ENCODE data around the gene ACACA. TPM values are rescaled to one million over a fixed set of nuclear protein-coding genes. Genes with fewer than 3 reads are reported as not detected.
A peak's percentile ranks its signal among the peaks of the same experiment; 100 is the strongest.
"Not testable (repeated sequence)": the region's sequence is repeated elsewhere in the genome, so short reads cannot be mapped to it uniquely, and the experiment has no call there.

ACACA gene
- polyA plus RNA-seq (2011; rRNA removed) (26.9 and 32.4 TPM in 2 replicates), polyA minus RNA-seq (2011; rRNA and poly(A)+ RNA removed) (58.8 and 77.3 TPM in 2 replicates)

GRCh38 chr17:37406635-37407461 is at the start of gene ACACA, which contains the start of gene TADA2A:
ACACA (minus strand) TSS chr17:37406836; CDS start chr17:37406299, 537 bp downstream.
TADA2A (plus strand) TSS chr17:37406886; CDS start chr17:37411366, 4,480 bp downstream.
- TF ChIP-seq CTCF (IDR thresholded peaks at IDR 0.05; ENCODE audit: insufficient read depth, low read depth, low read length), result peak; percentile 5; the same call in 1 of the 2 replicates
- H3K27me3 ChIP-seq (ENCODE audit: control insufficient read depth, insufficient read depth, low read length), result no peaks in the 10 kb centered on the region
- ChIA-PET CTCF (interaction anchor here (0.6 to 0.7 kb wide), 2 partner anchors 13 to 1324 kb away, joined by 3 to 5 read pairs; no protein-coding TSS in a partner anchor), POLR2A (interaction anchor here (0.6 to 0.7 kb wide), 2 partner anchors 13 to 107 kb away, joined by 3 to 6 read pairs; no protein-coding TSS in a partner anchor)
- DNase-seq (ENCODE audit: low read depth), result no peak
- H3K4me3 ChIP-seq (ENCODE audit: low read depth, low read length), result peak within 1 kb of the TSS; percentile 93
- peaks cover 4% of the 10 kb centered on the region for H3K36me3 ChIP-seq (ENCODE audit: control insufficient read depth, insufficient read depth, low read length)

DNA sequence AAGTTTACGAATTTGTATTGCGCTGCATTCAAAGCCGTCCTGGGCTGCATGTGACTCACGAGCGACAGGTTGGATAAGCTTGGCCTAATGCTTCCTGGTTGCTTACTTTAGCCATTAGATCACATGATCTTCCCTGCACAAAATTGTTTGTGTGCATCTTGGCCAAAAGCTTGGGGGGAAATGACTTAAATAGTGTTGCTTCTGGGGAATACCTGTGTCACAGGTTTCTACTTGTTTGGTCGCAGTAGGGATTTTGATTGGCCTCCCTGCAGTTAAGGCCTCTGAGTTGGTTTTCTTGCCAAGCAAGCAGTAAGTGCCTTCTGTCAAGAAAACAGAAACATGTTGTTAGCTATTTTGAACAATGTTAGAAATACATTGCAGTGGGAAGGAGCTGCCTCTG is 43.5 kb upstream of the ACACA start:
- no peak for DNase-seq (ENCODE audit: low read depth)
- no peak overlapping the region for H3K4me3 ChIP-seq (ENCODE audit: low read depth, low read length)
- H3K36me3 ChIP-seq (ENCODE audit: control insufficient read depth, insufficient read depth, low read length), result no peaks in the 10 kb centered on the region; the same call in 1 of the 2 replicates
- POLR2A ChIA-PET, result no interaction called here
- CTCF ChIA-PET, result interaction anchor here (0.8 to 1.3 kb wide), 2 partner anchors 23 to 46 kb away, joined by 3 to 4 read pairs; no protein-coding TSS in a partner anchor
- no peak for TF ChIP-seq CTCF (IDR thresholded peaks at IDR 0.05; ENCODE audit: insufficient read depth, low read depth, low read length)
- H3K27me3 ChIP-seq (ENCODE audit: control insufficient read depth, insufficient read depth, low read length), result no peaks in the 10 kb centered on the region

DNA sequence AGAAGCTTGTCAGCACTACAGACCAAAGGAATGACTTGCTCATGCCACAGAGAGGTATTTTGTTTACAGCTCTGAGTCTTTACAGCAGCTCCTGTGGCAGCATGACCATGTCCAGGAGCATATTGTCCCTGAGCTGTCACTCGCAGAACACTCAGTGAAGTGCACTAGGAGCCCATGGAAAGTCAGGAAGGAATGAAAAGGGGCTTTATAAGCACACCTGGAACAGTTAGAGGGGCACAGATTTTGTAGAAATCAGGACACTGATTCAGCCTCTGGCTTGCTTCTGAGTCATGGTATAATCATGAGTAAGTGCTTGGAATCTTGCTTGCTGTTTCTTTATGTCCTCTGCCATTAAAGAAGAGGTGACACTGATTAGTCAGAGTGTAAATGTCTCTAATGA is 41.0 kb upstream of the ACACA start:
- H3K4me3 ChIP-seq (ENCODE audit: low read depth, low read length), result no peak overlapping the region
- CTCF ChIA-PET, result interaction anchor here (1.5 kb wide), 1 partner anchor 47 kb away, joined by 3 read pairs; no protein-coding TSS in a partner anchor
- POLR2A ChIA-PET, result no interaction called here
- DNase-seq (ENCODE audit: low read depth), result peak; percentile 17
- no peaks in the 10 kb centered on the region for H3K27me3 ChIP-seq (ENCODE audit: control insufficient read depth, insufficient read depth, low read length)
- no peak for TF ChIP-seq CTCF (IDR thresholded peaks at IDR 0.05; ENCODE audit: insufficient read depth, low read depth, low read length)
- peaks cover 4% of the 10 kb centered on the region; the same call in 1 of the 2 replicates for H3K36me3 ChIP-seq (ENCODE audit: control insufficient read depth, insufficient read depth, low read length)

GRCh38 chr17:37446027-37446426 is 39.4 kb upstream of the ACACA start:
- Histone ChIP-seq H3K27me3 (ENCODE audit: control insufficient read depth, insufficient read depth, low read length) (no peaks in the 10 kb centered on the region), H3K4me3 (ENCODE audit: low read depth, low read length) (no peak overlapping the region), H3K36me3 (ENCODE audit: control insufficient read depth, insufficient read depth, low read length) (peaks cover 4% of the 10 kb centered on the region)
- ChIA-PET POLR2A (no interaction called here), CTCF (interaction anchor here (1.5 kb wide), 1 partner anchor 49 kb away, joined by 3 read pairs; no protein-coding TSS in a partner anchor)
- DNase-seq (ENCODE audit: low read depth), result no peak
- no peak for TF ChIP-seq CTCF (IDR thresholded peaks at IDR 0.05; ENCODE audit: insufficient read depth, low read depth, low read length)

- CTCF ChIA-PET; DNase-seq (ENCODE audit: low read depth); POLR2A ChIA-PET: not testable (repeated sequence)
Observed at GRCh38 chr17:37441369-37442014, 34.9 kb upstream of the ACACA start.

More at GRCh38 chr17:37441369-37442014, 34.9 kb upstream of the ACACA start:
- H3K4me3 ChIP-seq (ENCODE audit: low read depth, low read length); H3K36me3 ChIP-seq (ENCODE audit: control insufficient read depth, insufficient read depth, low read length); H3K27me3 ChIP-seq (ENCODE audit: control insufficient read depth, insufficient read depth, low read length): not testable (repeated sequence)

Data from BJ (cell line).